Activated T-cell treated with anti-CD3 and anti-CD28 coated beads, Interleukin-2, amount 50 U/mL, for 72 hours (primary cell): ENCODE data around the gene RIC8A. TPM values are rescaled to one million over a fixed set of nuclear protein-coding genes. Genes with fewer than 3 reads are reported as not detected.
"Not testable (repeated sequence)": the region's sequence is repeated elsewhere in the genome, so short reads cannot be mapped to it uniquely, and the experiment has no call there.

Experiments
- ATAC-seq, 2 donors: fragments of 150-1000 bp; cut with Tn5 transposase; replicated peaks in 1 of 2; 2 replicates each; pipeline ENCODE4 v1.10.0; 2021; ENCODE audit warnings: moderate library complexity in 2 of 2, mild to moderate bottlenecking in 1 of 2
- DNase-seq, 2 donors: peaks; one replicate each; pipeline ENCODE4 v3.0.0; 2021 to 2022; ENCODE audit warnings: mixed read lengths in 1 of 2
- H3K27ac Mint-ChIP-seq: one replicate; pipeline ENCODE4 v1.8.0; 2022; ENCODE audit warnings: mild to moderate bottlenecking, moderate library complexity, mixed read lengths
- H3K27me3 Mint-ChIP-seq: one replicate; pipeline ENCODE4 v1.8.0; 2022; ENCODE audit warnings: low read depth, mixed read lengths
- H3K36me3 Mint-ChIP-seq, 2 donors: one replicate each; pipeline ENCODE4 v1.8.0; 2022; ENCODE audit warnings: mixed read lengths in 2 of 2, mild to moderate bottlenecking in 1 of 2; ENCODE audit not compliant: insufficient read depth in 2 of 2
- H3K4me1 Mint-ChIP-seq: one replicate; pipeline ENCODE4 v1.8.0; 2022; ENCODE audit warnings: low read depth, mixed read lengths
- H3K4me3 Mint-ChIP-seq, 2 donors: one replicate each; pipeline ENCODE4 v1.8.0; 2022; ENCODE audit warnings: mild to moderate bottlenecking in 2 of 2, mixed read lengths in 2 of 2, moderate library complexity in 2 of 2
- H3K9me3 Mint-ChIP-seq, 2 donors: one replicate each; pipeline ENCODE4 v1.8.0; 2022; ENCODE audit warnings: mixed read lengths in 2 of 2
- total RNA-seq, 2 donors: library from RNA; stranded (reverse); gene quantifications; one replicate each; pipeline ENCODE4 v1.2.3, GENCODE V29; 2022

The RIC8A gene
- total RNA-seq, 2 donors from 2014 or later = 118 to 134 TPM

- Mint-ChIP-seq H3K9me3 (no peaks in the 10 kb centered on the region), H3K27ac (no peak overlapping the region), H3K4me1 (peaks cover 27% of the 10 kb centered on the region), H3K36me3 (peaks cover 3 to 13% of the 10 kb centered on the region in 2 donors), H3K27me3 (no peaks in the 10 kb centered on the region), H3K4me3 (no peak overlapping the region)
- no peak for ATAC-seq
- DNase-seq = no peak
These were observed 8.8 kb downstream of the RIC8A start for GRCh38 chr11:216081-216974.

- peaks cover 3 to 13% of the 10 kb centered on the region in 2 donors for H3K36me3 Mint-ChIP-seq
- peak overlapping the region; percentile 77 for H3K27ac Mint-ChIP-seq
- H3K9me3 Mint-ChIP-seq = no peaks in the 10 kb centered on the region
These were observed 10.2 kb downstream of the RIC8A start for GRCh38 chr11:217704-218103.

DNA sequence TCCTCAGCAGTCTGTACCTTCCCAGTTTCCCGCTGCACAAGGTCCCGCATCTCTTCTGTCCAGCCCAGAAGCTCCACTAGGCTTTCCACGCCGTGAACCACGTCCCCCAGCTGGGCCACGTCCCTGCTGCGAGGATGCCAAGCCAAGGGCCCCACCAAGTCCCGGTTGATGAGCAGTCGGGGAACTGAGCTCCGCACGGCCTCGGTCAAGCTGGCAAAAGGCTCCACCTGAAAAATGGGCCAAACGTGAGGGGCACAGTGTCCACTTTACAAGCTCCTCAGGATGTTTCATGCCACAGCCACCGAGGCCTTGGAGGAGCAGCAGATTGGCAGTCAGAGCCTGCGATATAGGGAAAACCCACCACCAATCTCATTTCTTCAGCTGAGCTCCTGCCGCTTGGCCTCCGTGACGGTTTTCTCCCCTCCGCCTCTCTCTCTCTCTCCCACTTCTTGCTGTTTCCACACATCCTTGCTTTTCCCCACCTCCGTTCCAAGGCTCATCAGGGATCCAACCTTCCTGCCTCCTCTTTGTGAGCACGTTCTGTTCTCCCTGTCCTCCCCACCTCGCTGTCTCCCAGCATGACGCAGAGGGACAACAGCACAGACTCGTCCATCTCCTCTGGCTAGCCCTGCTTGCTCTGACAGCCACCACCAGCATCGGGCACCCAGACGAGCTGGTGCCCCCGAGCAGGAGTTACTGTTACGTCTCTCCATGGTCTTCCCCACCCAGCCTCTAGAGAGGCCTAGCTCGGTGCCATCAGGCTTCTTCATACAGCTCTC, 11.5 kb downstream of the RIC8A start:
- H3K4me3 Mint-ChIP-seq = no peak overlapping the region
- H3K4me1 Mint-ChIP-seq = peaks cover 25% of the 10 kb centered on the region
- ATAC-seq (no peak), DNase-seq (no peak)
- peaks cover 0 to 8% of the 10 kb centered on the region in 2 donors for H3K36me3 Mint-ChIP-seq
- no peaks in the 10 kb centered on the region for H3K9me3 Mint-ChIP-seq
- no peaks in the 10 kb centered on the region for H3K27me3 Mint-ChIP-seq
- H3K27ac Mint-ChIP-seq = peak overlapping the region; percentile 16

More at GRCh38 chr11:217704-218103, 10.2 kb downstream of the RIC8A start:
- DNase-seq = no peak
- H3K4me1 Mint-ChIP-seq = peaks cover 25% of the 10 kb centered on the region
- no peaks in the 10 kb centered on the region for H3K27me3 Mint-ChIP-seq
- H3K4me3 Mint-ChIP-seq = no peak overlapping the region
- ATAC-seq = no peak

DNA sequence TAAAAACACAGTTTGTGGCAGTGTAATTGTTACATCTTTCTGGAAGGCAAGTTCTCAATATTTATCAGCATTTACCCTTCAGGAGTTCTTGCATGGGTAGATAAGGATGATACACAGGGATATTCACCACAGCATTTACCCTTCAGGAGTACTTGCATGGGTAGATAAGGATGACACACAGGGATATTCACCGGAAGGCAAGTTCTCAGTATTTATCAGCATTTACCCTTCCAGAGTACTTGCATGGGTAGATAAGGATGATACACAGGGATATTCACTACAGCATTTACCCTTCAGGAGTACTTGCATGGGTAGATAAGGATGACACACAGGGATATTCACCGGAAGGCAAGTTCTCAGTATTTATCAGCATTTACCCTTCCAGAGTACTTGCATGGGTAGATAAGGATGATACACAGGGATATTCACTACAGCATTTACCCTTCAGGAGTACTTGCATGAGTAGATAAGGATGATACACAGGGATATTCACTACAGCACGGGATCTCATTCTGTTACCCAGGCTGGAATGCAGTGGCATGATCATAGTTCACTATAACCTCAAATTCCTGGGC, 13.2 kb downstream of the RIC8A start:
- H3K4me3 Mint-ChIP-seq, DNase-seq, H3K27ac Mint-ChIP-seq, H3K9me3 Mint-ChIP-seq, ATAC-seq, H3K36me3 Mint-ChIP-seq, H3K27me3 Mint-ChIP-seq: not testable (repeated sequence)
- peaks cover 30% of the 10 kb centered on the region for H3K4me1 Mint-ChIP-seq

- no peak overlapping the region for H3K4me3 Mint-ChIP-seq
- H3K36me3 Mint-ChIP-seq = peaks cover 0 to 5% of the 10 kb centered on the region in 2 donors
- DNase-seq = no peak
- H3K27ac Mint-ChIP-seq = no peak overlapping the region
- ATAC-seq = no peak
- peaks cover 35% of the 10 kb centered on the region for H3K4me1 Mint-ChIP-seq
- H3K27me3 Mint-ChIP-seq = no peaks in the 10 kb centered on the region
- no peaks in the 10 kb centered on the region for H3K9me3 Mint-ChIP-seq
These were observed 14.0 kb downstream of the RIC8A start for GRCh38 chr11:221539-221938.

- peaks cover 32% of the 10 kb centered on the region for H3K4me1 Mint-ChIP-seq
- H3K27ac Mint-ChIP-seq = no peak overlapping the region
- H3K27me3 Mint-ChIP-seq = no peaks in the 10 kb centered on the region
- H3K36me3 Mint-ChIP-seq = peaks cover 0 to 5% of the 10 kb centered on the region in 2 donors
- no peaks in the 10 kb centered on the region for H3K9me3 Mint-ChIP-seq
- DNase-seq = no peak
- ATAC-seq = no peak
- no peak overlapping the region for H3K4me3 Mint-ChIP-seq
These were observed 14.7 kb downstream of the RIC8A start for GRCh38 chr11:221998-222789.

DNA sequence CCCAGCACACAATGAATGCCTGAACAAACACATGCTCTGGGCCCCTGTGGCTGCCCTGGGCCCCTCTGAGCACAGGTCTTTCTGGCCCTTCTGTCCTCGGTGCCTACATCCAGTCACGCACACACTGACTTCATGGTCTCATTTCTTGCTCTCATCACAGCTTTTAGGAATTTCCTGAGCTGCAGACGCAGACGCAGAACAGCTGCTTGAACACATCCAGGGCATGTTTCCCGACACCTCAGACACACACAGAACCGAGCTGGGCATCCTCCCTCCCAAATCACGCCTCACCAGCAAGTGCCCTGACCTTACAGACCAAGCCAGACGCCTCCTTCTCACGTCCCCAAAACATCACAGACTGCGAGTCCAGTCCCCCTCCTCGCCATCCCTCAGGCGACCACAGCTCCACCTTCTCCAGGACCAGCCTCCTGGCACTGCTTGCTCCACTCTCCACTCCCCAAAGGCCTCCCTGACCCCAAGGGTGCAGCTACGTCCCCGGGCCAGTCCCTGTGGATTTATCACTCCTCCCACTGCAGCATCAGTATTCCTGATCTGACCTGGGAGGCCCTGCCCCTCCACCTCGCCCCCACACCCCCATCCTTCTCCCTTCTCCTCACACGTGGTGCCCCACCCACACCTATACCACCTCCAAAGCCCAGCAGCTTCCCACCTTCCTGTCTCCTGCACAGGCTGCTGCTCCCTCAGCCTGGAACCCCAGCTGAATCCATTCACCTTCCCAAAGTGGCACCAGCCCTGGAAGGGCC, 15.7 kb downstream of the RIC8A start:
- DNase-seq (no peak), ATAC-seq (peak in 1 of 2 donors; percentile 29)
- H3K27ac Mint-ChIP-seq = no peak overlapping the region
- no peak overlapping the region for H3K4me3 Mint-ChIP-seq
- peaks cover 0 to 5% of the 10 kb centered on the region in 2 donors for H3K36me3 Mint-ChIP-seq
- no peaks in the 10 kb centered on the region for H3K27me3 Mint-ChIP-seq
- H3K9me3 Mint-ChIP-seq = no peaks in the 10 kb centered on the region
- H3K4me1 Mint-ChIP-seq = peaks cover 23% of the 10 kb centered on the region

GRCh38 chr11:223884-224283, 16.4 kb downstream of the RIC8A start:
- H3K9me3 Mint-ChIP-seq = no peaks in the 10 kb centered on the region
- H3K27ac Mint-ChIP-seq = no peak overlapping the region
- H3K36me3 Mint-ChIP-seq = peaks cover 0 to 5% of the 10 kb centered on the region in 2 donors
- H3K4me3 Mint-ChIP-seq = no peak overlapping the region
- no peak for ATAC-seq
- H3K4me1 Mint-ChIP-seq = peaks cover 23% of the 10 kb centered on the region
- DNase-seq = no peak
- H3K27me3 Mint-ChIP-seq = no peaks in the 10 kb centered on the region

GRCh38 chr11:224424-224823, 16.9 kb downstream of the RIC8A start:
- Mint-ChIP-seq H3K4me3 (no peak overlapping the region), H3K4me1 (peaks cover 22% of the 10 kb centered on the region), H3K36me3 (peaks cover 0 to 2% of the 10 kb centered on the region in 2 donors), H3K9me3 (no peaks in the 10 kb centered on the region), H3K27me3 (no peaks in the 10 kb centered on the region), H3K27ac (no peak overlapping the region)
- DNase-seq (no peak), ATAC-seq (no peak)

GRCh38 chr11:225734-226453, 18.4 kb downstream of the RIC8A start:
- no peak overlapping the region for H3K27ac Mint-ChIP-seq
- no peak for DNase-seq
- H3K4me1 Mint-ChIP-seq = peaks cover 22% of the 10 kb centered on the region
- no peaks in the 10 kb centered on the region for H3K9me3 Mint-ChIP-seq
- no peaks in the 10 kb centered on the region for H3K36me3 Mint-ChIP-seq
- H3K4me3 Mint-ChIP-seq = no peak overlapping the region
- no peaks in the 10 kb centered on the region for H3K27me3 Mint-ChIP-seq
- peak; percentile 73 to 75 for ATAC-seq

GRCh38 chr11:227824-228379, 20.4 kb downstream of the RIC8A start:
- Mint-ChIP-seq H3K36me3 (no peaks in the 10 kb centered on the region), H3K27me3 (no peaks in the 10 kb centered on the region), H3K27ac (no peak overlapping the region), H3K9me3 (no peaks in the 10 kb centered on the region), H3K4me3 (peak overlapping the region in 1 of 2 donors; percentile 1), H3K4me1 (peaks cover 20% of the 10 kb centered on the region)
- ATAC-seq (no peak), DNase-seq (no peak)
